DMS114 treated with DMSO at 0.1 percent for 48 hours (cell line): ENCODE data around the gene DIS3L.
"Not testable (repeated sequence)": the region's sequence is repeated elsewhere in the genome, so short reads cannot be mapped to it uniquely, and the experiment has no call there.

Experiments
- DNase-seq: peaks from one replicate; lab custom pipeline; 2025; ENCODE audit not compliant: unreplicated experiment; lab: John Stamatoyannopoulos, UW

DIS3L gene

GRCh38 chr15:66308531-66308930 is 15.2 kb downstream of the DIS3L start:
- no peak for DNase-seq

DNA sequence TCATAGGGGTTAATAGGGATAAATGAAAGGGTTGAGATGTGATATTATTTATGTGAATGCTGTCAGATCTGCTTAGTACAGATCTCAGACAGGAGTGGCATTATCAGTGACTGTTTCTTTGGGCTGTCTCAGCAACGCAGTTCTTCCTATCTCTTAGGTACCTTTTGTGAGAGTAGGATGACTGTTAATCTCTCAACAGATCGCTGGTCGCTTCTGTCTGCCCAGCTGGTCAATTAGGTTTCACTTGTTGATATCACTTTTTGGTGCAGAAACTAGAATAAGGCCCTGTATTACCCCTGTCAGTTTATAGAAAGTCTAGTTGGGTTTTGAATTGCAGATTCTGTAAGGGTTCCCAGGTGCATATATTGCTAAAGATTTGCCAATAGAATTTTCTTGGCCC is 16.5 kb downstream of the DIS3L start:
- no peak for DNase-seq

GRCh38 chr15:66310786-66311185 is 17.4 kb downstream of the DIS3L start:
- DNase-seq, result no peak

DNA sequence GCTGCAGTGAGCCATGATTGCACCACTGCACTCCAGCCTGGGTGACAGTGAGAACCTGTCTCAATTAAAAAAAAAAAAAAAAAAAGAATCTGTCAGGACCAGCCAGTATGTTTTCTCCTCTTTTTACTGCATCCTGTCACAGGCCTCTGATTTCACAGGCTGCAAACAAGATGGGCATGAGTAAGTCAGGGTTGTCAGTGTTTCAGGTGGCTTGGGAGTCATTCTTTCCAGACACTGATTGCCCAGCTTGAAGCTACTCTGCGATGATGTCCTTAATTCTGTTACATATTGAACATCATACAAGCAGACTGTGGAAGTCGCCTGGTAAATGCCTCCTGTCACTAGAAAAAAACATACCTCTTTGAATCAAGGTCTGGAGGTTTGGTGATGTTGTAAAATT is 18.8 kb downstream of the DIS3L start:
- DNase-seq, result no peak

DNA sequence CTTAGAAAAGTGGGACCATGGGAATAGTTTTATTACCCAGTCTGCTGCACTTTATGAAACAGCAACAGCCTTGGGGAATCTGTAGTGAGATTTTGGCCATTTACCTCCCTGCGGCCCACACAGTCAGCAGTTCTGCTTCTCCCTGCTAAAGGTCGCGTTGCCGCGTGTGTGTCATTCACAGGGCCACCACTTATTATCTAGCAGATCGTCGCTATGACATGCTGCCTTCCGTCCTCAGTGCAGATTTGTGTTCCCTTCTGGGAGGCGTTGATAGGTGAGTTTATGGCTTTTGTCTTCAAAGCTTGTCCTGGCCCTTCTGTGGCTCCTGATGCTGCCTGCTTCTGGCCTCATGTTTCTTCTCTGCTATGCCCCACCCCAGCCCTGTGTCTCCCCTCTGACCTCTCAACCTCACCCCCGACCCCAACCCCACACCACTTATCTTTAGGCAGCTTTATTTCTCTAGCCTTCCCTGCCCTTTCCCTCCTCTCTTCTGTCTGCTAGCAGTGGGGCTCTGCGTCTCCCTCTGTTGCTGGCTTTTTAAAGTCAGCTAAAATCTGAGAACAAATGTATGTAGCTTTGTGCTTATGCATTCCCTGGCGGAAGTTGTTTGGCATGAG is 30.1 kb downstream of the DIS3L start:
- DNase-seq, result no peak

- no peak for DNase-seq
Observed at GRCh38 chr15:66326051-66326450, 32.7 kb downstream of the DIS3L start.

GRCh38 chr15:66327736-66328135 is 34.4 kb downstream of the DIS3L start:
- no peak for DNase-seq

DNA sequence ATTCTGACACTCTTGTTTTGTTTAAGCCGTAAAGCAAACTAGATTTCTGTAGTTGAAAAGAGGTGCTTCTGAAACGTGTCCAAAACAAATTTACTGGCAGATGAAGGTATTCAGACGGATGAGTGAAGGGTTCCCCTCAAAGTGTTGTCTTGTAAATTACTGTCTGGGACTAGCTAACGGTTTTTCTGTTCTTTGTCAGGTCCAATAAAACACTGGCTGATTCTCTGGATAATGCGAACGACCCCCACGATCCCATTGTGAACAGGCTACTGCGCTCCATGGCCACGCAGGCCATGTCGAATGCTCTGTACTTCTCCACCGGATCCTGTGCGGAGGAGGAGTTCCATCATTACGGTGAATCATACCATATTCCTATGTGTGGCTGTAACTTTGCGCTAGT is 35.4 kb downstream of the DIS3L start:
- DNase-seq, result no peak

GRCh38 chr15:66348530-66348929 is 55.2 kb downstream of the DIS3L start:
- DNase-seq, result not testable (repeated sequence)

DNA sequence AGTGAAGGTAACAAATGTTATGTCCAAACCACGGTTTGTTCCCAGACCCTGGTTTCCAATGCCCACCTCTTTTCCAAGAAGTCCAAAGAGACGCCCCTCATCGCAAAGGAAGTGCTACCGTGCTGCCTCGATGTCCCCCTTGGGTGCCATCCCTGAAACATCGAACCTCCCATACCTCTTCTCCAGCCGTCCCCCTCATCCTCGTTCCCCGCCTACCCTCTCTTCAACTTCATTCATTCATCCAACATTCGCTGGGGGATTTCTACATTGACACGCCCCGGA is 62.6 kb downstream of the DIS3L start:
- no peak for DNase-seq

GRCh38 chr15:66356359-66357236 is 63.2 kb downstream of the DIS3L start, which contains the start of gene TIPIN:
TIPIN (minus strand) TSS chr15:66356685; CDS start chr15:66352947, 3,738 bp downstream.
- DNase-seq, result peak; percentile 95

GRCh38 chr15:66359740-66360139 is 66.4 kb downstream of the DIS3L start:
- DNase-seq, result no peak

DNA sequence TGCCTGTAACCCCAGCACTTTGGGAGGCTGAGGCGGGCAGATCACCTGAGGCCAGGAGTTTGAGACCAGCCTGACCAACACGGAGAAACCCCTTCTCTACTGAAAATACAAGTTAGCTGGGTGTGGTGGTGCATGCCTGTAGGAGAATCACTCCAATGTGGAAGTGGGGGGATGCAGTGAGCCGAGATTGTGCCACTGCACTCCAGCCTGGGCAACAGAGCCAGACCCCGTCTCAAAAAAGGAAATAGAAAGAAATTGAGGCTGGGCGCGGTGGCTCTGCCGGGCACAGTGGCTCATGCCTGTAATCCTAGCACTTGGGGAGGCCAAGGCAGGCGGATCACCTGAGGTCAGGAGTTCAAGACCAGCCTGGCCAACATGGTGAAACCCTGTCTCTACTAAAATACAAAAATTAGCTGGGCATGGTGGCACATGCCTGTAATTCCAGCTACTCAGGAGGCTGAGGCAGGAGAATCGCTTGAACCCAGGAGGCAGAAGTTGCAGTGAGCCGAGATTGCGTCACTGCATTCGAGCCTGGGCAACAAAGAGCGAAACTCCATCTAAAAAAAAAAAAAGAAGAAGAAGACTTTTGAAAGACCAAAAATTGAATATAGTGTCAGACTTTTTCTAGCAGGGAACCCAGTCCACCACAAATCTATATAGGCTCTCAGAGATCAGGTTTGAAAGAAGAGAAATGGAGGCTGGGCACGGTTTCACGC is 68.5 kb downstream of the DIS3L start:
- DNase-seq, result not testable (repeated sequence)

DNA sequence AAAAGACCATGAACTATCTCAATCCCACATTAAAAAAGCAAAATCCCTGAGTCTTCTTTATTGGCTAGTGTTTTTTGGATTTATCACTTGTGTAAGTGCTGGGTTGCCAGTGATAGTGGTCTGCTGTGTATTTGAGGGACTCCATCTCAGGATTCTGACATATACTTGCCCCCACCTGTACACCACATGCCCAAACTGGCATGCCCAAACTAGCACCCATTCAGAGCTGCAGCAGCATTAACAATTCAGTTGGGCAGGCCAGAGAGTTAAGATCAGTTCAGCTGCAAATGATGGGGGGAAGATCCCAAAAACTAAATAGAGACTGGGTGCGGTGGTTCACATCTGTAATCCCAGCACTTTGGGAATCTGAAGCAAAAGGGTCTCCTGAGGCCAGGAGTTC is 69.4 kb downstream of the DIS3L start:
- no peak for DNase-seq

DNA sequence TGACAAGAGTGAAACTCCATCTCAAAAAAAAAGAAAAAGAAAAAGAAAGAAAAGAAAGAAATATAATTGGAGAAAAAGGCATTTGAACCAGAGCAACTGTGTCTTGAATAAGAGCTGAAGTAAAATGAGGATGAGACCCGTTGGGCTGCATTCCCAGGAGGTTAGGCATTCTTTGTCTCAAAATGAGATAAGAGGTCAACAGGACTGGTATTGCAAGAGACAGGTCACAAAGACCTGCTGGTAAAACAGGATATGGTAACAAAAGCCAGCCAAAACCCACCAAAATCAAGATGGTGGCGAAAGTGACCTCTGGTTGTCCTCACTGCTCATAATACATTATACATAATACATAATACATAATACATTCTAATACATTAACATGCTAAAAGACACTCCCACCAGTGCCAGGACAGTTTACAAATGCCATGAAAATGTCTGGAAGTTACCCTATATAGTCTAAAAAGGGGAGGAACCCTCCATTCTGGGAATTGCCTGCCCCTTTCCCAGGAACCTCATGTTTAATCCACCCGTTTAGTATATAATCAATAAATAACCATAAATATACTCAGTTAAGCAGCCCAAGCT is 71.7 kb downstream of the DIS3L start:
- no peak for DNase-seq

GRCh38 chr15:66369773-66370651 is 76.6 kb downstream of the DIS3L start:
- no peak for DNase-seq

GRCh38 chr15:66374179-66374578 is 80.8 kb downstream of the DIS3L start:
- DNase-seq, result no peak

GRCh38 chr15:66378814-66379430 is 85.6 kb downstream of the DIS3L start:
- DNase-seq, result no peak

DNA sequence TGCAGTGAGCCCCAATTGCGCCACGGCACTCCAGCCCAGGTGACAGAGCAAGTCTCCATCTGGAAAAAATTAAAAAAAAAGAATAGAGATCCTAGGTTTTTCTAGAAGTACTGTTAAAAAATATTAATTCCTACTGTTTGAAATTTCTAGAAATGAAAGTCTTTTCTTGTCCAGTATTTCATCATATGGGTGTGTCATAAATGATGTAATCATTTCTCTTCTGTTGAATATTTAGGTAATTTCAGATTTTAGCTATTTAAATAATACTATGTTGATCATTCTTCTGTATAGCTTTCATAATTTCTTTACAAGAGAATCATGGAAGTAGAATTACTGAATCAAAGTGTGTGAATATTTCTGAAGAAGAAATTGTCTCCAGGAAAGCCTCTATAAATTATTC is 88.0 kb downstream of the DIS3L start:
- not testable (repeated sequence) for DNase-seq
